ENCODE data around the gene SNRPD1. TPM values are rescaled to one million over a fixed set of nuclear protein-coding genes. Genes with fewer than 3 reads are reported as not detected.

Gene SNRPD1
- total and polyA plus RNA-seq, 2 donors (not counting 3 experiments of a cell fraction or from before 2014, with no cell fraction given): 16.6 to 97.3 TPM

GRCh38 chr18:21634588-21635199, 22.6 kb downstream of the SNRPD1 start:
- BruUV-seq (replicated peaks): no TSS peak
- no peak overlapping the region for H3K4me3 ChIP-seq (replicated peaks in 1 of 3; ENCODE audit: insufficient read depth in 1 of 3, low read depth in 1 of 3, low read length in 3 of 3)
- CTCF ChIA-PET: interaction anchor here (1.8 kb wide), 1 partner anchor 34 kb away, joined by 5 read pairs; the partner anchor contains the start of gene ESCO1

GRCh38 chr18:21636769-21637168, 24.7 kb downstream of the SNRPD1 start:
- Histone ChIP-seq H3K27ac (ENCODE audit: insufficient read depth, low read depth, low read length) (no peak overlapping the region), H3K79me2 (ENCODE audit: control insufficient read depth, insufficient read depth, low read length) (no peaks in the 10 kb centered on the region), H3K36me3 (ENCODE audit: control insufficient read depth in 2 of 2, extremely low read depth in 1 of 2, insufficient read depth in 2 of 2, low read length in 2 of 2) (peaks cover 2 to 3% of the 10 kb centered on the region in 2 experiments), H3K27me3 (ENCODE audit: control insufficient read depth in 2 of 2, insufficient read depth in 2 of 2, low read length in 2 of 2) (no peaks in the 10 kb centered on the region), H4K20me1 (replicated peaks; ENCODE audit: control insufficient read depth, extremely low read depth, insufficient read depth, low read length) (no peaks in the 10 kb centered on the region), H3K9me1 (replicated peaks; ENCODE audit: control insufficient read depth, extremely low read depth, insufficient read depth, low read length) (no peaks in the 10 kb centered on the region), H3K9me3 (replicated peaks; ENCODE audit: control insufficient read depth, insufficient read depth, low read length) (no peaks in the 10 kb centered on the region), H3K4me1 (ENCODE audit: control insufficient read depth, extremely low read depth, insufficient read depth, low read length) (no peaks in the 10 kb centered on the region), H3K4me2 (ENCODE audit: insufficient read depth, low read length) (no peak overlapping the region), H3K9ac (replicated peaks; ENCODE audit: extremely low read depth, insufficient read depth, low read length) (no peak overlapping the region), H2AFZ (ENCODE audit: low read depth, low read length) (no peak overlapping the region), H3K4me3 (replicated peaks in 1 of 3; ENCODE audit: insufficient read depth in 1 of 3, low read depth in 1 of 3, low read length in 3 of 3) (no peak overlapping the region)
- DNase-seq (ENCODE audit: low read depth, low spot score) (no peak), FAIRE-seq (no peak)
- dilution Hi-C loops (cut with MboI; ENCODE audit: extremely low pct_ligation_motif_present, low sequenced_read_pairs): no loop called here
- BruUV-seq (replicated peaks): no TSS peak
- TF ChIP-seq, protein P1, sequence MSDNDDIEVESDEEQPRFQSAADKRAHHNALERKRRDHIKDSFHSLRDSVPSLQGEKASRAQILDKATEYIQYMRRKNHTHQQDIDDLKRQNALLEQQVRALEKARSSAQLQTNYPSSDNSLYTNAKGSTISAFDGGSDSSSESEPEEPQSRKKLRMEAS (IDR thresholded peaks at IDR 0.05; ENCODE audit: insufficient read depth, insufficient read length): no peak
- TF ChIP-seq, protein P2, sequence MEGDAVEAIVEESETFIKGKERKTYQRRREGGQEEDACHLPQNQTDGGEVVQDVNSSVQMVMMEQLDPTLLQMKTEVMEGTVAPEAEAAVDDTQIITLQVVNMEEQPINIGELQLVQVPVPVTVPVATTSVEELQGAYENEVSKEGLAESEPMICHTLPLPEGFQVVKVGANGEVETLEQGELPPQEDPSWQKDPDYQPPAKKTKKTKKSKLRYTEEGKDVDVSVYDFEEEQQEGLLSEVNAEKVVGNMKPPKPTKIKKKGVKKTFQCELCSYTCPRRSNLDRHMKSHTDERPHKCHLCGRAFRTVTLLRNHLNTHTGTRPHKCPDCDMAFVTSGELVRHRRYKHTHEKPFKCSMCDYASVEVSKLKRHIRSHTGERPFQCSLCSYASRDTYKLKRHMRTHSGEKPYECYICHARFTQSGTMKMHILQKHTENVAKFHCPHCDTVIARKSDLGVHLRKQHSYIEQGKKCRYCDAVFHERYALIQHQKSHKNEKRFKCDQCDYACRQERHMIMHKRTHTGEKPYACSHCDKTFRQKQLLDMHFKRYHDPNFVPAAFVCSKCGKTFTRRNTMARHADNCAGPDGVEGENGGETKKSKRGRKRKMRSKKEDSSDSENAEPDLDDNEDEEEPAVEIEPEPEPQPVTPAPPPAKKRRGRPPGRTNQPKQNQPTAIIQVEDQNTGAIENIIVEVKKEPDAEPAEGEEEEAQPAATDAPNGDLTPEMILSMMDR (IDR thresholded peaks at IDR 0.05; ENCODE audit: extremely low read depth in 1 of 2, insufficient read depth in 1 of 2, low read depth in 1 of 2, low read length in 2 of 2): no peak
- TF ChIP-seq MYC (IDR thresholded peaks at IDR 0.05; ENCODE audit: low read depth, low read length): no peak
- TF ChIP-seq POLR2AphosphoS5 (IDR thresholded peaks at IDR 0.05; ENCODE audit: insufficient read depth, low read depth, low read length): no peak
- no peak for TF ChIP-seq GATA2 (IDR thresholded peaks at IDR 0.05; ENCODE audit: insufficient read depth, insufficient read length, low read depth, low read length)
- TF ChIP-seq EZH2 (IDR thresholded peaks at IDR 0.05; ENCODE audit: borderline replicate concordance, low read depth, low read length, severe bottlenecking): no peak
- no peak for TF ChIP-seq JUN (IDR thresholded peaks at IDR 0.05; ENCODE audit: borderline replicate concordance, insufficient read depth, insufficient read length, low read depth)
- no peak for TF ChIP-seq POLR2A (IDR thresholded peaks at IDR 0.05; ENCODE audit: low read depth, low read length)
- TF ChIP-seq FOS (IDR thresholded peaks at IDR 0.05; ENCODE audit: borderline replicate concordance, insufficient read depth, low read length): no peak
- ChIA-PET CTCF (no interaction called here), POLR2A (interaction anchor here (0.7 kb wide), 1 partner anchor 29 kb away, joined by 5 read pairs; no protein-coding TSS in a partner anchor)
- intact Hi-C loops (cut with micrococcal nuclease): no loop called here

More at GRCh38 chr18:21634588-21635199, 22.6 kb downstream of the SNRPD1 start:
- Histone ChIP-seq H2AFZ (ENCODE audit: low read depth, low read length) (no peak overlapping the region), H3K27ac (ENCODE audit: insufficient read depth, low read depth, low read length) (no peak overlapping the region), H3K9me3 (replicated peaks; ENCODE audit: control insufficient read depth, insufficient read depth, low read length) (no peaks in the 10 kb centered on the region), H3K27me3 (ENCODE audit: control insufficient read depth in 2 of 2, insufficient read depth in 2 of 2, low read length in 2 of 2) (no peaks in the 10 kb centered on the region), H3K36me3 (ENCODE audit: control insufficient read depth in 2 of 2, extremely low read depth in 1 of 2, insufficient read depth in 2 of 2, low read length in 2 of 2) (peaks cover 5% of the 10 kb centered on the region in 2 experiments), H4K20me1 (replicated peaks; ENCODE audit: control insufficient read depth, extremely low read depth, insufficient read depth, low read length) (no peaks in the 10 kb centered on the region), H3K9ac (replicated peaks; ENCODE audit: extremely low read depth, insufficient read depth, low read length) (no peak overlapping the region), H3K4me2 (ENCODE audit: insufficient read depth, low read length) (no peak overlapping the region), H3K9me1 (replicated peaks; ENCODE audit: control insufficient read depth, extremely low read depth, insufficient read depth, low read length) (no peaks in the 10 kb centered on the region), H3K79me2 (ENCODE audit: control insufficient read depth, insufficient read depth, low read length) (no peaks in the 10 kb centered on the region), H3K4me1 (ENCODE audit: control insufficient read depth, extremely low read depth, insufficient read depth, low read length) (no peaks in the 10 kb centered on the region)
- DNase-seq (ENCODE audit: low read depth, low spot score): no peak
- dilution Hi-C loops (cut with MboI; ENCODE audit: extremely low pct_ligation_motif_present, low sequenced_read_pairs): no loop called here
- intact Hi-C loops (cut with micrococcal nuclease): loop anchor here (5.0 kb wide), 1 partner anchor 68 kb away; the partner anchor contains the start of gene ABHD3
- POLR2A ChIA-PET: interaction anchor here (0.7 kb wide), 1 partner anchor 166 kb away, joined by 3 read pairs; no protein-coding TSS in a partner anchor
- TF ChIP-seq EZH2 (IDR thresholded peaks at IDR 0.05; ENCODE audit: borderline replicate concordance, low read depth, low read length, severe bottlenecking): no peak
- TF ChIP-seq POLR2A (IDR thresholded peaks at IDR 0.05; ENCODE audit: low read depth, low read length): peak; percentile 6
- FAIRE-seq: no peak

Data from endothelial cell of umbilical vein (primary cell).